GM19372 (cell line): ENCODE measurements around the gene AQP12B.

Experiments
- ATAC-seq: cut with Tn5 transposase; IDR thresholded peaks from one replicate; pipeline ENCODE4 v1.9.1; 2021; ENCODE audit warnings: mild to moderate bottlenecking, low read depth, moderate library complexity; ENCODE audit not compliant: unreplicated experiment

The AQP12B gene

GRCh38 chr2:240650254-240650965 is 32.3 kb downstream of the AQP12B start:
- no peak for ATAC-seq

- no peak for ATAC-seq
Observed at GRCh38 chr2:240649331-240649730, 33.4 kb downstream of the AQP12B start.

DNA sequence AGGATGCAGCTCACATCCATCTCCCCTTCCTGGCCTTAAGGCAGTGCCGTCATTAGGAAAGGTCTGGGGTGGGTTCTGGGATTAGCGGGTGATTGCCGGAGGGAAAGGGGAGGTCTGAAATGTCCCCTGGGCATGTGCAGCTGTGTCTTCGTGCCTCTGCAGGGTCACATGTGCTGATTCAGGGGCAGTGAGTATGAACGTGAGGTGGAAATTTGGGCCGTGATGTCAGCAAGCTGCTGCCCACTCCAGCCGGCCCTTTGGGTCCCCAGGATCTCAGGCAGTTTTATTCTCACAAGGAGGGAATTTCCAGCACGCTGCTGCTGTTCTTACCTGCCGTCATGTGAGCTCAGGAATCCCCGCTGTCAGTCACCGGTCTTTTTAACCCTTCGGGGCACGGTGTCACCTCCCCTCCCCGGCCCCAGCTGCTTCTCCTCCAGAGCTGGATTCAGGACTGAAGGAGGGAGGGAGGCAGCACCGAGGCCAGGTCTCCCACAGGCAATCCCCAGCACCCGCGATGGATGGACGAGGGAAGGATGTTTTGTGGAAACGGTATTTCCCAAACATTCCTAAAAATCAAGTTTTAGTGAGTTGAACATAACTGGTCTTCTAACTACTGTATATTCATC is 33.9 kb downstream of the AQP12B start:
- no peak for ATAC-seq

DNA sequence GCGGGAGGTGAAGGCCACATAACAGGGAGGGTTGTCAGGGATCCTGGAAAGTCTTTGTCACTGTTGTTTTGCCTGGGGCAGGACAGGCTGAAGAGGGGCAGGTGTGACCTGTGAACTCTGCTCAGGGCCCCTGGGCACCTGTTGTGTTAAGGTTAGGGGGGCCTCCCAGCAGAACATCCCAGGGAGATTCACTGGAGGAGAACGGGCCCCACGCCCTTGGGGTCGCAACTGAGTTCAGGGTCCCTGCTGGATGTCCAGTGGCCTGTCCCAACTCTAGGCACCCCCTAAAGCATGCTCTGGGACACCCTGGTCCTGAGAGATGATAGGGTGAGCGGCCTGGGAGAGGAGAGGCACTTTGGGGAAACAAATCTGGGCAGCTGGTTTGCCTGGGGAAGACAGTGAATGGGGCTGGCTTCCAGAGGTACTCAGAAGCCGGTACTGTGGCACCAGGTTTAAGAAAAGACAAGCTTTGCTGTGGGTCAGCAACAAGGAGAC is 34.5 kb downstream of the AQP12B start:
- ATAC-seq = no peak

GRCh38 chr2:240647503-240648154 is 35.1 kb downstream of the AQP12B start:
- ATAC-seq = no peak

GRCh38 chr2:240646900-240647502 is 35.7 kb downstream of the AQP12B start:
- ATAC-seq = no peak

GRCh38 chr2:240646176-240646899 is 36.3 kb downstream of the AQP12B start:
- no peak for ATAC-seq

DNA sequence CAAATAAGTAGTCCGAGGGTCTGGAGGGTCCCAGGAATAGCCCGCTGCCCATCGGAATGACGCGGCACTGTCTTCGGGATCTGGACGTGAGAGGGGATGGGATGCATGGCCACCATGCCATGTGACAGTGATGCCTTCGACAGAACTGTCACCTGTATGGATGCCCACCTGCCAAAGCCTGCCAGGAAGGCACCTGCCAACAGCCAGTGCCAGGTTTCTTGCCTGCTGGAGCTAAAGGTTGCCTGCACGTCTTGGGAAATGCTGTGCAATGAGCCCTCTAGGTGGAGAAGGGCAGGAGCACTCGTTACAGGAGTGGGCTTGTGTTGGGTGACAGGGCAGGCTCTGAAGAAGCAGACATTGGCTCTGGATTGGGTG is 36.9 kb downstream of the AQP12B start:
- no peak for ATAC-seq

DNA sequence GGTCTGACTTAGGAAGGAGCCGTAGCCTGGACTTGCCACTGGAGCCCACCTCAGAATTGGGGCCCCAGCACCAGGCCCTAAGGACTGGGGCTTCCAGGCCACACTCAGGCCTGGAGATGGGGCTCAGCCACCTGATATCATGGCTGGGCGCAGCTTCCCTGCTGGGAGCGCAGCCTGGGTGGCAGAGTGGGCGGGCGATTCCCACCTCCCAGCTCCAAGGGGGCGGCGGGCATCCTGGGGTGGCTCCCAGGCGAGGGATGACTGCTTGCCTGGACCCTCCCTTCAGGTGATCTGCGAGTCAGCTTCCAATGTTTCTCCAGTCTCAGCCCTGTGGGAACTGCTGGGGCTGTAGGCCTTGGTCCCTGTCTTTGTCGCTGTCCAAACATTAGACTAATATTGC is 37.3 kb downstream of the AQP12B start:
- ATAC-seq = no peak

DNA sequence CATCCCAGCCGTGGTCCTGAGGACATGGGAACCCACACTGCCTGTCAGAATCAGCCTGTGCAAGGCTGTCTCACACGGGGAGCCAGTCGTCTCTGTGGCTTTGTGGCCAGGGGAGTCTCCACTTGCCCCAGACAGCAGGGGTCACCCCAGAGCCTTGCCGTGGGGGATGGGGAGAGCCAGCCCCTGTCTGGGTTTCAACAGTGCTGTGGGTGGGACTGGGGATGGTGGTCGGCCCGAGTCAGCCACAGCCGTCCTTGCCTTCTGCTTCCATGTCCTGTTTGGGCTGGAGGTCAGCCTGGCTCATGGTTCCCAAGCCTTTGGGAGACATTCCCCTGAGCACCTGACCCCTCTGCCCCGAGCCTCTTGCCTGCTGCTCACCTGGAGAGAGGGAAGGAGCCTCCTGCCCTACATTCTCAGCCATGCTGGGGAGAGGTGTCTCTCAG is 37.8 kb downstream of the AQP12B start:
- no peak for ATAC-seq

GRCh38 chr2:240644171-240644651 is 38.5 kb downstream of the AQP12B start:
- ATAC-seq = no peak

DNA sequence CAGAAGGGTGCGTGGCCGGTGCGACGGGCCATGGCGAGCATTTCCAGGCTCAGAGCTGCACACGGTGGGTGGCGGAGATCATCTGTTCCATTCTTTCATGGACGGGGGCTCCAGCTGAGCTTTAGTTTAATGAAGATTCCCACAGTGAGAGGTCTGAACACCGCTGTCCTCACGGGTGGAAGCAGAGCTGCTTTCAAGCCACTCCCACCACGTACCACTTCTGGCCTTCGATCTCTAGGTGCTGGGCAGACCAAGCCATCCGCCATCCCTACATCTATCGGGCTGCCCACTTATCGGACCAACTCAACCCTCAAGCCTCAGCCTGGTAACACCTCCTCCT is 38.9 kb downstream of the AQP12B start:
- ATAC-seq = no peak

GRCh38 chr2:240643093-240643810 is 39.4 kb downstream of the AQP12B start:
- ATAC-seq = no peak

- ATAC-seq = no peak
Observed at GRCh38 chr2:240642806-240643092, 39.9 kb downstream of the AQP12B start.

- ATAC-seq = no peak
Observed at GRCh38 chr2:240642061-240642805, 40.5 kb downstream of the AQP12B start.

GRCh38 chr2:240640939-240641338 is 41.7 kb downstream of the AQP12B start:
- no peak for ATAC-seq

DNA sequence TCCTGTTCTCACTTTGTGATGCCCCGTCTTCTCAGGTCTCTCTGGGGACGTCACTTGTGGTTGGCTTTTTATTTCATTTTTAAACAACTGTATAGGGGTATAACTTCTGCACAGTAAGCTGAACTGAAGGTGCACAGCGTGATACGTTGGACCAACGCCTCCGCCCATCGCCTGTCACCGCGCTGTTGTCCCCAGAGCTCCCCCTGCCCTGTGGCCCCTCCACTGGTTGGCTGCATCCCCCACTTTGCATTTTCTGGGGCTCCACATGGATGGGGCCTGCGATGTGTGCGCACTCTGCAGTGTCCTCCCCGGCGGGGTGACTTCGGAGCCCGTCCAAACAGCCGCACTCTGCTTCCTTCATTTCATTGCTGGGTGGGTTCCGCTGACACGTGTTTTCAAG is 43.1 kb downstream of the AQP12B start:
- ATAC-seq = no peak

DNA sequence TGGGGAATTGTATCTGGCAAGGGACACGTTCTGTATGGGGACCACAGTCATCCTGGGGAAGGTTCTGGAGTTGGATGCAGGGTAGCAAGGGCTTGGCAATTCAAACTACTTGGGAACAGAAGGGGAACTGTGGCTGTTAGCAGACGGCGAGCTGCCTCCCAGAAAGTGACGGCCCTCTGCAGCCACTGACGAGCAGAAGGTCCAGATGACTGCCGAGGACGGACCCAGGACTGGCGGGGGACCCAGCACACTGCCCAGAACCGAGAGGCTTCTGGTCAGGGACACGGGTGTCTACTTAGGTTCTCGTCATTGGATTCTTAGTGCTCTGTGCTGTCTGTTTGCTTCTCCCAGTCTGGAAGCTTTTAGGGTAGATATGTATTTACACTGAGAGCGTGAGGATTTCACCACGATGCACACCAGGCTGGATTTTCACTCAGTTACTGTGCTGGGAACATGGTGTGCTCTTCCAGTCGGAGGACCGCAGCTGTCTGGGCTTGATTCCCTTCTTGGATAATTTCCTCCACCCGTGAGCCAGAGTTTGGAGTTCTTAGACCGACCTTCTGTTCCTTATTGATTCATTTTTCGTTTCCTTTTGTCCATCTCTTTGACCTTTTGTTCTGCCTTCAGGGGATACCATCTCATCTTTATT is 44.0 kb downstream of the AQP12B start:
- no peak for ATAC-seq

DNA sequence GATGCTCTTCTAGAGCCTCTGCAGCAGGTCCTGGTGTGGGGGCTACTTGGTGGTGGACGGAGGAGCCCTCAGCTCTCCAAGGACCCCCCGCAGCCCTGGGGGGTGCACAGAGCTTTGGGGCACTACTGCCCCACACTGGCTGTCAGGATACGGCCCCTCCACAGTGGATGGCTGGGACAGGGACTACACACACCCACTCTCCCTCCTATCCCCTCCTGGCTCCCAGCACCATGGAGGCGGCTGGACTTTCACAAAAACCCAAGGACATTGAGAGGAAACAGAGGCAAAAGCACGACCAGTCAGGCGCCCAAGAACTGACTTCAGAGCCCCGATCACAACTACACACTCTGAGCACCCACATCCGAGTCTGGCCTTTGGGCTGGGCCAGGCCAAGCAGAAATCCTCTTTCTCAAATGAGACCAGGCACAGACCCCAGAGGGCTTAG is 44.8 kb downstream of the AQP12B start:
- ATAC-seq = no peak
